Stomach smooth muscle (tissue), 2 donors: ENCODE results near the gene NRSN2.

Source experiments
- H3K27ac ChIP-seq: one replicate; pipeline ENCODE4 v1.7.0; 2013; ENCODE audit warnings: mild to moderate bottlenecking, low read length, inconsistent platforms
- H3K27me3 ChIP-seq, 2 donors: one replicate each; pipeline ENCODE4 v1.7.0; 2013; ENCODE audit warnings: low read length in 2 of 2; ENCODE audit not compliant: insufficient read depth in 2 of 2, control insufficient read depth in 1 of 2
- H3K36me3 ChIP-seq, 2 donors: one replicate each; pipeline ENCODE4 v1.7.0; 2013; ENCODE audit warnings: low read length in 2 of 2; ENCODE audit not compliant: control insufficient read depth in 2 of 2, insufficient read depth in 2 of 2
- H3K4me1 ChIP-seq: one replicate; pipeline ENCODE4 v1.7.0; 2013; ENCODE audit warnings: low read length; ENCODE audit not compliant: control insufficient read depth, insufficient read depth
- H3K4me3 ChIP-seq, 2 donors: one replicate each; pipeline ENCODE4 v1.7.0; 2013; ENCODE audit warnings: low read length in 2 of 2
- H3K9ac ChIP-seq, 2 donors: one replicate each; pipeline ENCODE4 v1.7.0; 2013; ENCODE audit warnings: low read length in 2 of 2, mild to moderate bottlenecking in 1 of 2
- H3K9me3 ChIP-seq, 2 donors: one replicate each; pipeline ENCODE4 v1.7.0; 2013; ENCODE audit warnings: low read length in 2 of 2; ENCODE audit not compliant: control insufficient read depth in 2 of 2
- donor health status: healthy.
- donor health status: Pancreatic carcinoma.

The NRSN2 gene

DNA sequence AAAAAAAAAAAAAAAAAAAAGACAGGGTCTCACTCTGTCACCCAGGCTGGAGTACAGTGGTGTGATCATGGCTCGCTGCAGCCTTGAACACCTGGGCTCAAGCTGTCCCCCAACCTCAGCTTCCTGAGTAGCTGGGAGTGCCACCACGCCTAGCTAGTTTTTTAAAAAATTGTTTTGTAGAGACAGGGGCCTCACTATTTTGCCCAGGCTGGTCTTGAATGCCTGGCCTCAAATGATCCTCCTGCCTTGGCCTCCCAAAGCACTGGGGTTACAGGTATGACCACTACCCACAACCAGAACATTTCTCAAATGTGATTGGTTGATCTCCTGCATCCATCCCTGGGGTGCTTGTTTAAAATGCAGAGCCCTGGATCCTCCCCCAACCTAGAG lies 55.6 kb downstream of the NRSN2 start:
- H3K9ac ChIP-seq, result no peak overlapping the region
- peaks cover 0 to 5% of the 10 kb centered on the region in 2 donors for H3K27me3 ChIP-seq
- no peaks in the 10 kb centered on the region for H3K36me3 ChIP-seq
- H3K9me3 ChIP-seq, result no peaks in the 10 kb centered on the region
- H3K4me3 ChIP-seq, result no peak overlapping the region
- peaks cover 5% of the 10 kb centered on the region for H3K4me1 ChIP-seq
- H3K27ac ChIP-seq, result no peak overlapping the region

DNA sequence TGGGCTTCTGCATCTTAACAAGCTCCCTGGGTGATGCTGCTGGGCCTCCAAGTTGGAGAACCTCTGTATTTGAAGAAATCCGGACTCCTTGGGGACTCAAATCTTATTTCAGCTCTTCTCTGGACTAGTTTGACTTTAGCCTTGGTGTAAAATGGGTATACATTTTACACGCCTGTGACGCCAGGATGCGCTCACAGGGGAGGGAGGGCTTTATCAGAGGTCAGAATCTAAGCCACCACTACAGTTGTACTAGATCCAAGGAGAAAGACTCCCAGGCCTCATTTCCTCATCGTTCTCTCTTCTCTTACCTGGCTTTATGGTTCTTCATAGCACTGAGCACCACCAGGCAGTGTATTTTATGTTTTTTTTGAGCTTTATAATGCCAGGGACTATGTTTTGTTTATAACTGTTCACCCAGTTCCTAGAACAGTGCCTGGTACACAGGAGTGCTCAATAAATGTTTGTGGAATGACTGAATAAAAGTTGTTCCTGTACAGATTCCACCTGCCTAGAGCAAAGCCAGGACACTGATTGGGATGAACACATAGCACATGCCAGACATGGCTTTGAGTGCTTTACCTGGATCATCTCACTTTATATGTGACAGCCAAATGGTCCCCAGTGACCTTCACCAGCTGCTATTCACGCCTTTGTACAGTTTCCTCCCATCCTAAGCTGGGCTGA lies 56.1 kb downstream of the NRSN2 start:
- Histone ChIP-seq H3K4me3 (no peak overlapping the region), H3K9ac (no peak overlapping the region), H3K4me1 (peaks cover 5% of the 10 kb centered on the region)

DNA sequence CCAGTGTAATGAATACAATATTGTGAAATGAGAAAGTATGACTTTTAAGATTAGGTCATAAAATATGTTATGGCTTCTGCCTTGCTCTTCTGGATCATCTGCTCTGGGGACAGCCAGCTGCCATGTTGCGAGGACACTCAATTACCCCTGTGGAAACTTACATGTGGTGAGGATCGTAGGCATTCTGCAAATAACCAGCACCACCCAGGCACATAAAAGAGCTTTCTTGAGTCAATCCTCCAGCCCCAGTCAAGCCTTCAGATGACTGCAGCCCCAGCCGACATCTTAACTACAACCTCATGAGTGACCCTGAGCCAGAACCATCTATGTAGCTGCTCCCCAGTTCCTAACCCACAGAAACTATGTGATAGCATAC lies 56.7 kb downstream of the NRSN2 start:
- Histone ChIP-seq H3K4me1 (peaks cover 7% of the 10 kb centered on the region), H3K27ac (no peak overlapping the region), H3K27me3 (peaks cover 0 to 5% of the 10 kb centered on the region in 2 donors), H3K36me3 (no peaks in the 10 kb centered on the region), H3K9me3 (no peaks in the 10 kb centered on the region), H3K9ac (no peak overlapping the region), H3K4me3 (no peak overlapping the region)

More for the DNA sequence above, 56.1 kb downstream of the NRSN2 start:
- H3K9me3 ChIP-seq, result no peaks in the 10 kb centered on the region
- no peak overlapping the region for H3K27ac ChIP-seq
- peaks cover 0 to 5% of the 10 kb centered on the region in 2 donors for H3K27me3 ChIP-seq
- H3K36me3 ChIP-seq, result no peaks in the 10 kb centered on the region

DNA sequence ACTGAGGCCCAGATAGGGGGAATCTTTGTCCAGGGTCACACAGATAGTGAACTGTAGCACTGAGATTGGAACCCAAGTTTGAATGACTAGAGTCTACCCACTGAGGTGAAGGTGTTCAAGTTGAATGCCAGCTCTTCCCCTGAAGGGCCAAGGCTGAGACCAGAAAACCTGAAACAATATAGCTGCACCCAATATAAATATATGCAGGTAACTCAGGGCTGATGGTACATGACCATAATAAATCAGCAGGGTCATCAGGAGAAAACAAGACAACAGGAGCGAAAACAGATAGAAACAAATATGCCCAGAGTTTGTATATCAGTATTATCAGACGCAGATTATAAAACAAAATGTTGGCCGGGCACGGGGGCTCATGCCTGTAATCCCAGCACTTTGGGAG lies 57.2 kb downstream of the NRSN2 start:
- no peak overlapping the region for H3K27ac ChIP-seq
- no peaks in the 10 kb centered on the region for H3K9me3 ChIP-seq
- peaks cover 12% of the 10 kb centered on the region for H3K4me1 ChIP-seq
- H3K9ac ChIP-seq, result no peak overlapping the region
- no peaks in the 10 kb centered on the region for H3K36me3 ChIP-seq
- peaks cover 0 to 5% of the 10 kb centered on the region in 2 donors for H3K27me3 ChIP-seq
- H3K4me3 ChIP-seq, result no peak overlapping the region
